ENCODE results near the gene PPP1R26. TPM values are rescaled to one million over a fixed set of nuclear protein-coding genes. Genes with fewer than 3 reads are reported as not detected.
"Not testable (repeated sequence)": the region's sequence is repeated elsewhere in the genome, so short reads cannot be mapped to it uniquely, and the experiment has no call there.

Gene PPP1R26, protein sequence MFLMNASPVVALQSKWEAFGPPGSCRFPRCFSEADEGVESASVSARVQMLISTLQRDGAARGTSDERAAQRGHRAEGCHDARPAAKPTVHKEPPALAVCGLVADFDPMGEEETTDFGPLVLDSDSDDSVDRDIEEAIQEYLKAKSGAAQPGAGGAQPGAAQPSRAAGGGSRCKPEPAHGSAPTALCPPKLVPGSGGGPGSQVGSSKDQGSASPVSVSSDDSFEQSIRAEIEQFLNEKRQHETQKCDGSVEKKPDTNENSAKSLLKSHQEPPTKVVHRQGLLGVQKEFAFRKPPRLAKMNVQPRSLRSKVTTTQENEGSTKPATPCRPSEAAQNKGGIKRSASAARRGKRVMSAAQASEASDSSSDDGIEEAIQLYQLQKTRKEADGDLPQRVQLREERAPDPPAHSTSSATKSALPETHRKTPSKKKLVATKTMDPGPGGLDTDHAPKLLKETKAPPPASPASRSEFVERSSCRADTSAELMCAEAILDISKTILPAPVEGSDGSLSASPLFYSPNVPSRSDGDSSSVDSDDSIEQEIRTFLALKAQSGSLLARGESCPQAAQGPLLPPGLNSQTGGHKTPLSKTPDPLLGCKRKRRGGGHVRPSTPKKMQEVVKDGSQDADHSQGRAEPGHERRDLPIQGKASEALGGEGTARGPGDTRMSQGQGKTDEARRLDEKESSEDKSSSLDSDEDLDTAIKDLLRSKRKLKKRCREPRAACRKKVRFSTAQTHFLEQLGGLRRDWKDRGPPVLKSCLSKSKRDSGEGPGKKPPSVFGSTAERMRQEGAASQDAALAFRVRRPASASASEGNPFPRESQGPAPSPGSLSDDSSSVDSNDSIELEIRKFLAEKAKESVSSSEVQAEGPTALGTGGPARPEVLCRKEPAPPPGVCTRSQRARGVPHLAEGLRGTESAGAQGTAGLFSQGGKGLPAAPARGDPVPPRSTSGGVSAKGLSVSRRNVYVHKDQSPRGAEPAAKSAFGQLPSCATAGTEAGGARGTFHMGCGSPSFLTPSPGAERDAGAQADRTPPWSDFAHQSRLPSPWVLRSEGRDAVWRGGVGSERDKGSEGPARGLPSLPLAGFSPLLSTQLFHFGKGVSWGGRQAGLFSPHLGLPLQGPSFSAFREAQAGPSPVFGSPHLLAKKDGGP (N-terminal part only)
- total RNA-seq = under 1 TPM; 0.18 to 0.28 TPM

GRCh38 chr9:135479469-135480052 is at the start of gene PPP1R26:
PPP1R26 (plus strand) TSS chr9:135479782; CDS start chr9:135484511, 4,729 bp downstream.
- ATAC-seq (peak; percentile 17), DNase-seq (no peak)
- peaks cover 6% of the 10 kb centered on the region for H3K4me1 Mint-ChIP-seq
- H3K4me3 Mint-ChIP-seq = peak within 1 kb of the TSS; percentile 33
- CTCF ChIA-PET = interaction anchor here (0.5 to 0.9 kb wide), 2 partner anchors 21 to 59 kb away, joined by 3 read pairs; partner anchors contain the start of gene MRPS2
- H3K27me3 Mint-ChIP-seq = peaks cover 51% of the 10 kb centered on the region
- no peak within 1 kb of the TSS for H3K27ac Mint-ChIP-seq
- H3K9me3 Mint-ChIP-seq (ENCODE audit: low read depth) = no peaks in the 10 kb centered on the region
- H3K36me3 Mint-ChIP-seq = no peaks in the 10 kb centered on the region

DNA sequence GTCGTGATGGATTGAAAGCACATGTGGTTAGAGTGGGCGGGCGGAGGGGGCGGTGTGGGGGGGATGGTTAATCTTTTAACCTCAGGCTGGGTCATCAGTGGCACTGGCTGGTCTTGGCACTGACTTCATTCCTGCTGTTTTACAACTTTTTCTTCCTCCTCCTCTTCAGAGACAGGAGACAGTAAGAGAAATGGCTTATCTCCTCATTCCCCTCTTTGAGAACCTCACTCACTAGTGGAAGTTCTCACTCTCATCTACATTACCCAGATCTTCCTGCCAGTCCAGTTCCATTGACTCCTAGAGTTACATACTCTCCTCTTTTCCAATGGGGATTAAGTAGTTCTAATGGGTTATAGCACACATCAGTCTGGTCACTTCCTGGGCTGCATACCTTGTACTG is 42.3 kb upstream of the PPP1R26 start:
- DNase-seq = no peak
- Mint-ChIP-seq H3K27ac (no peak overlapping the region), H3K9me3 (ENCODE audit: low read depth) (peaks cover 2% of the 10 kb centered on the region), H3K4me3 (no peak overlapping the region), H3K4me1 (no peaks in the 10 kb centered on the region), H3K27me3 (peaks cover 11% of the 10 kb centered on the region), H3K36me3 (no peaks in the 10 kb centered on the region)
- CTCF ChIA-PET = no interaction called here
- no peak for ATAC-seq

- H3K9me3 Mint-ChIP-seq (ENCODE audit: low read depth); CTCF ChIA-PET; ATAC-seq; H3K36me3 Mint-ChIP-seq; H3K4me1 Mint-ChIP-seq; DNase-seq; H3K27ac Mint-ChIP-seq; H3K4me3 Mint-ChIP-seq: not testable (repeated sequence)
- H3K27me3 Mint-ChIP-seq = peaks cover 11% of the 10 kb centered on the region
These were observed 41.9 kb upstream of the PPP1R26 start for GRCh38 chr9:135437696-135438095.

DNA sequence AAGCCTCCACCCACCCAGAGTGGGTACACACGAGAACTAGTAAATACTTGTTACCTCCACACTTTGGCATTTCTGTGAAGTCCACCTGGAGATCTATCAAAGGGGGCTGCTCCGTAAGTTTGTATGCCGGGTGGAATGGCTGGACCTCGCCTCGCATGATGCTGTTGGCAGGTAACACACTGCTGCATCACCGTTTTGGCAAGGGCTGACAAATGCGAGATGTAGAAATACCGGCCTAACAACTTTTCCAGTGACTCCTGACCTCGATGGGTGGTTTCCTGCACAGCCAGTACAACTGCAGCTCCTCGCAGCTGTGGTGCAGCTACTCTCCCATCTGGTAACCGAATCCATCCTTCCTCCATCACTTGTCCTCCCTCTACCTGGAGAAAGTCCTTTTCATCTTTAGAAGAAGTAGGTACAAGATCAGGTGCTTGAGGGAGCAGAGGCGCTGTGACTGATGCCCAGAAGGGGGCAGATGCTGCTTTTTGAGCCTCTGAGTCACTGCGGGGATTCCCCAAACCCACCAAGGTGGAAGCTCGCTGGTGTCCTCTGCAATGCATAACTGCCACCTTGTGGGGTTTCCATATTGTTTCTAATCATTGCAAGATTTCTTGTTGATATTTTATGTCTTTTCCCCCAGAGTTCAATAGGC is 40.9 kb upstream of the PPP1R26 start:
- H3K27ac Mint-ChIP-seq; H3K9me3 Mint-ChIP-seq (ENCODE audit: low read depth); ATAC-seq; H3K36me3 Mint-ChIP-seq; H3K4me3 Mint-ChIP-seq; CTCF ChIA-PET; H3K4me1 Mint-ChIP-seq: not testable (repeated sequence)
- peaks cover 14% of the 10 kb centered on the region for H3K27me3 Mint-ChIP-seq
- DNase-seq = peak; percentile 65

- H3K9me3 Mint-ChIP-seq (ENCODE audit: low read depth); CTCF ChIA-PET; DNase-seq; H3K36me3 Mint-ChIP-seq; H3K4me3 Mint-ChIP-seq; ATAC-seq; H3K27ac Mint-ChIP-seq; H3K4me1 Mint-ChIP-seq: not testable (repeated sequence)
- peaks cover 14% of the 10 kb centered on the region for H3K27me3 Mint-ChIP-seq
These were observed 40.1 kb upstream of the PPP1R26 start for GRCh38 chr9:135439514-135439913.

DNA sequence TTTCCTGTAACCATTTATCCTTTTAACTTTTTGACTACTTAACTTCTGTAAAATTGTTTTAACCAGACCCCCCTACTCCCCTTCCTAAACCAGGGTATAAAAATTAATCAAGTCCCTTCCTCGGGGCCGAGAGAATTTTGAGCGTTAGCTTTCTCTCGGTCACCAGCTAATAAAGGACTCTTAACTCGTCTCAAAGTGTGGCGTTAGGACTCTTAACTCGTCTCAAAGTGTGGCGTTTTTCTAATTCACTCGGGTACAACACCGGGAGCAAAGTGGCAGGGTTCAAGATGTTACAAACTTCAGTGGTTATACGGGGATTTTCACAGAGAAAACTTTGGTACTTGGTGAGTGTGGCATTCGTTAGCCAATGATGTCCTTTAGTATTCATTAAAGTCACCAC is 39.7 kb upstream of the PPP1R26 start:
- H3K36me3 Mint-ChIP-seq = no peaks in the 10 kb centered on the region
- no peak for DNase-seq
- peaks cover 14% of the 10 kb centered on the region for H3K27me3 Mint-ChIP-seq
- H3K27ac Mint-ChIP-seq = no peak overlapping the region
- H3K4me3 Mint-ChIP-seq = no peak overlapping the region
- CTCF ChIA-PET = no interaction called here
- no peaks in the 10 kb centered on the region for H3K4me1 Mint-ChIP-seq
- peaks cover 2% of the 10 kb centered on the region for H3K9me3 Mint-ChIP-seq (ENCODE audit: low read depth)
- ATAC-seq = no peak

- Mint-ChIP-seq H3K27me3 (peaks cover 14% of the 10 kb centered on the region), H3K4me1 (no peaks in the 10 kb centered on the region), H3K36me3 (no peaks in the 10 kb centered on the region), H3K4me3 (no peak overlapping the region), H3K9me3 (ENCODE audit: low read depth) (peaks cover 2% of the 10 kb centered on the region), H3K27ac (no peak overlapping the region)
- DNase-seq = no peak
- CTCF ChIA-PET = no interaction called here
- ATAC-seq = no peak
These were observed 39.0 kb upstream of the PPP1R26 start for GRCh38 chr9:135440620-135441019.

GRCh38 chr9:135441105-135442071 is 38.2 kb upstream of the PPP1R26 start:
- H3K27me3 Mint-ChIP-seq = peaks cover 14% of the 10 kb centered on the region
- H3K4me3 Mint-ChIP-seq; DNase-seq; H3K4me1 Mint-ChIP-seq; H3K36me3 Mint-ChIP-seq; CTCF ChIA-PET; H3K27ac Mint-ChIP-seq; H3K9me3 Mint-ChIP-seq (ENCODE audit: low read depth); ATAC-seq: not testable (repeated sequence)

DNA sequence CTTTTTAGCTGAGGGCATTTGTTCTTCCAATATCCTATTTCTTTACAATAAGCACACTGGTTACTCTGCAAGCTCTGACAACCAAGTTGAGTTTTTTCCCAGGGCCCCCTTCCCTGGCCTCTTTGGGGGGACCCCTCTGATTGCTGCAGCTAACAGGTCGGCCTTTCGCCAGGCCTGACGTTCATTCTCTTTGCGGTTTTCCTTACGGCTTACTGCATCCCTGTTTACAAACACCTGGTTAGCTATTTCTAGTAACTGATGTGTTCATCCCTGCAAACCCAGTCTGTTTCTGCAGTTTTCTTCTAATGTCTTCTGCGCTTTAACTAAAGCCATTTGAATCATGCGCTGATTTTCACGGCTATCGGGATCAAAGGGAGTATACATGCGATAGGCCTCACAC is 37.5 kb upstream of the PPP1R26 start:
- no peak overlapping the region for H3K4me3 Mint-ChIP-seq
- CTCF ChIA-PET = no interaction called here
- H3K27me3 Mint-ChIP-seq = peaks cover 10% of the 10 kb centered on the region

GRCh38 chr9:135443797-135444425 is 35.7 kb upstream of the PPP1R26 start:
- Mint-ChIP-seq H3K4me1 (no peaks in the 10 kb centered on the region), H3K27me3 (peaks cover 8% of the 10 kb centered on the region), H3K27ac (no peak overlapping the region), H3K4me3 (no peak overlapping the region), H3K36me3 (no peaks in the 10 kb centered on the region), H3K9me3 (ENCODE audit: low read depth) (no peaks in the 10 kb centered on the region)
- no peak for ATAC-seq
- DNase-seq = no peak
- CTCF ChIA-PET = no interaction called here

More for the DNA sequence above, 37.5 kb upstream of the PPP1R26 start:
- no peak for ATAC-seq
- no peaks in the 10 kb centered on the region for H3K36me3 Mint-ChIP-seq
- H3K27ac Mint-ChIP-seq = no peak overlapping the region
- H3K4me1 Mint-ChIP-seq = no peaks in the 10 kb centered on the region
- DNase-seq = no peak
- H3K9me3 Mint-ChIP-seq (ENCODE audit: low read depth) = no peaks in the 10 kb centered on the region

DNA sequence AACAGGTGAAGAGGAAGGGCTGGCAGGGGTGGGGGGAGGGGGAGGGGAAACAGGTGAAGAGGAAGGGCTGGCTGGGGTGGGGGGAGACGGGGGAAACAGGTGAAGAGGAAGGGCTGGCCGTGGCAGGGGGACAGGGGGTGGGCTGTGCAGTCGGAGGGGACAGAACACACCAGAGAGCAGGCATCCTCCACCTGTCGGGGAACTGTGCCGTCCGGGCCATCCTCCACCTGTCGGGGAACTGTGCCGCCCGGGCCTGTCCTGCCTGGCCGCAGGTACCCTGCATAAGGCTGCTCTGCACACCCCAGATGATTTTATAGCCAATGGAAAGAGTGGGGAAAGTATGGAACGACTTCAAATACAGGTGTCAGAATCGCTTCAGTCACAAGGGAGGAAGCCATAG is 32.5 kb upstream of the PPP1R26 start:
- H3K4me1 Mint-ChIP-seq = no peaks in the 10 kb centered on the region
- H3K9me3 Mint-ChIP-seq (ENCODE audit: low read depth) = no peaks in the 10 kb centered on the region
- H3K27ac Mint-ChIP-seq = no peak overlapping the region

More for the DNA sequence above, 32.5 kb upstream of the PPP1R26 start:
- no peak for DNase-seq
- Mint-ChIP-seq H3K36me3 (no peaks in the 10 kb centered on the region), H3K27me3 (peaks cover 3% of the 10 kb centered on the region), H3K4me3 (no peak overlapping the region)
- CTCF ChIA-PET = no interaction called here
- ATAC-seq = no peak

Measured in activated CD8-positive, alpha-beta memory T cell treated with anti-CD3 and anti-CD28 coated beads, Interleukin-2, amount 10 ng/mL, durations not matched to agents 7 days and 5 days (primary cell).